ENCODE data around the gene SELENOO.

DNA sequence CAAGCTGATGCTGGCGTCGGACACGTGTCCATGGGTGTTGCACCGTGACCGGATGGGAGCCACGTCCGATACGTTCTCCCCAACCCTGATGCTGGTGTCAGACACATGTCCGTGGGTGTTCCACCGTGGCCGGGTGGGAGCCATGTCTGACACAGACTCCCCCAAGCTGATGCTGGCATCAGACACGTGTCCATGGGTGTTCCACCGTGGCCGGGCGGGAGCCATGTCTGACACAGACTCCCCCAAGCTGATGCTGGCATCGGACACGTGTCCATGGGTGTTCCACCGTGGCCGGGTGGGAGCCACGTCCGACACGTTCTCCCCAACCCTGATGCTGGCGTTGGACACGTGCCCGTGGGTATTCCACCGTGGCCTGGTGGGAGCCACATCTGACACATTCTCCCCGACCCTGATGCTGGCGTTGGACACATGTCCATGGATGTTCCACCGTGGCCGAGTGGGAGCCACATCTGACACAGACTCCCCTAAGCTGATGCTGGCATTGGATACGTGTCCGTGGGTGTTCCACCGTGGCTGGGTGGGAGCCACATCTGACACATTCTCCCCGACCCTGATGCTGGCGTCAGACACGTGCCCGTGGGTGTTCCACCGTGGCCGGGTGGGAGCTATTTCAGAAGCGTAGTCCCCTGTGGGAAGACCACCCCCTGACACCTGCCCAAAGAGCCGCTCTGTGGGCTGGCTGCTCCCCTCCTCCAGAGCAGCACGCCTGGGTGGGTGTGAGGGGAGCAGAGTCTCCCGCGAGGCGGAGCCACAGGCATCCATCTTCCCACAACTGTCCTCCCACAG, 20.0 kb downstream of the SELENOO start:
- TF ChIP-seq CTCF (IDR thresholded peaks at IDR 0.05) (no peak), POLR2A (IDR thresholded peaks at IDR 0.05) (no peak)

Data from thyroid gland (tissue), 4 donors.